Eye (tissue), 1 donor: ENCODE results near the gene SPATS1.
A peak's percentile ranks its signal among the peaks of the same experiment; 100 is the strongest.
"Not testable (repeated sequence)": the region's sequence is repeated elsewhere in the genome, so short reads cannot be mapped to it uniquely, and the experiment has no call there.

Experiments
- DNase-seq: peaks from one replicate; pipeline ENCODE4 v3.0.0-alpha.2; 2015

The SPATS1 gene

GRCh38 chr6:44346818-44347217 lies 4.4 kb downstream of the SPATS1 start:
- DNase-seq: not testable (repeated sequence)

DNA sequence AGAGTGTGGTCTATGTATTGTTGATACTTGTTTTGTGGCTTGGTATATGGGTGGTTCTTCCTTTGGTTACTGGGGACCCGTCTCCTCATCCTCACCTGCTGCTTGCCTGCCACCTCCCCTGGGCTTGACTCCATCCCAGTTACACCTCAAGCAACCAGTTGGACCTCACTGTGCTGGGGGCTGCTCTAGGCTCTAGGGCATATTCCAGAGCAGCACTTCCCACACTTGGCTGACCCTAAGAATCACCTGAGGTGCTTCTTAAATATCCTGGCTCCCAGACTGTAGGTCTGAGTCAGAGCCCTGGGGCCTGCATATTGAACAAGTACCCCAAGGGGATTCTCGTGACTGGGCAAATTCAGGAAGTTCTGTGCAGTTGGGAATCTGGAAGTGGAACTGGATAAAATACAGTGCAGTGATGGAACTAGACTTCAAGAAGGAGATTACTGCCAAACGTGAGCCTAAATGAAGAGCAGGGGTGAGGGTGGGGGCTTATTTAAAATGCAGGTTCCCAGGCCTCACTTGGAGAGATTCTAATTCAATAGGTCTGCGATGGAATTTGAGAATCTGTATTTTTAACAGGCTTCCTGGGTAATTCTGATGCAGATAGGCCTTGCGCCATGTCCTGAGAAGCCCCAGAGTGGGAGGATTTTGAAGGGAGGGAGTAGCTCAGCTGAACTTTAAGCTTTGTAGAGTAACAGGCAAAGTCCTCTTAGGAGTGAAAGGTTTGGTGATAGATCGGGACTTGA lies 7.6 kb downstream of the SPATS1 start:
- no peak for DNase-seq

GRCh38 chr6:44350650-44350994 lies 8.2 kb downstream of the SPATS1 start:
- DNase-seq: not testable (repeated sequence)

DNA sequence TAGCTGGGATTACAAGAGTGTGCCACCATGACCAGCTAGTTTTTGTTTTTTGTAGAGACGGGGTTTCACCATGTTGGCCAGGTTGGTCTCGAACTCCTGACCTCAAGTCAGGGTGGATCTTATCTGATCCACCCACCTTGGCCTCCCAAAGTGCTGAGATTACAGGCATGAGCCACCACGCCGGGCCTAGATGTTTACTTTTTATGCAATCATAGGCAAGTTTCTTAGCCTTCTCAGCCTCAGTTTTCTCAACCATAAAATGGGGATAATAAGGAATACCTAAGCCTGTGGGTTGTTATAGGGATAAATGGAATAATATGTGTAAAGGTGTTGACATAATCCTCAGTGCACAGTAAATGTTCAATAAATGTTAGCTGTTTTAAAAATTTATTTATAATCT lies 9.8 kb downstream of the SPATS1 start:
- DNase-seq: no peak

- DNase-seq: no peak
Observed at GRCh38 chr6:44353336-44353735, 10.9 kb downstream of the SPATS1 start.

- DNase-seq: no peak
Observed at GRCh38 chr6:44355640-44356039, 13.2 kb downstream of the SPATS1 start.

GRCh38 chr6:44356487-44356886 lies 14.0 kb downstream of the SPATS1 start:
- DNase-seq: no peak

GRCh38 chr6:44359973-44360372 lies 17.5 kb downstream of the SPATS1 start:
- DNase-seq: no peak

- DNase-seq: no peak
Observed at GRCh38 chr6:44361947-44362346, 19.5 kb downstream of the SPATS1 start.

GRCh38 chr6:44363377-44363926 lies 21.0 kb downstream of the SPATS1 start:
- DNase-seq: no peak

- DNase-seq: no peak
Observed at GRCh38 chr6:44366781-44367180, 24.3 kb downstream of the SPATS1 start.

DNA sequence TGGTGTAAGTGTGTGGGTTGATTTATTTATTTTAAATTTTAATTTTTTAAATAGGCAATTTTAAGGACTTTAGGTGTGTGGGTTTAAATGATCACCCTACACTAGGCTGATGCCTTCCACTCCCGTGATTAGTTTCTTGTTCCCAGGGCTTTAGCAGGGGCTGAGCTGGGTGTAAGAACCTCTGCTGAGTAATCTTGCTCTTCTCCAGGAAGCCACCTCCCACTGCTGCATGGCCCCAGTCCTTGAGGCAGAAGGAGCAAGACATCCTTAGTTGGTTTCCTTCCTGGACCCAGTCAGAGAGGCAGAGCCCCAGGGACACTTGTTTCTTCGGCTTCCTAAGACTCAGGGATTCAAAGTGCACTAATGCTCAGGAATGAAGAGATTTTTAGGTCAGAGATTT lies 25.2 kb downstream of the SPATS1 start:
- DNase-seq: no peak

DNA sequence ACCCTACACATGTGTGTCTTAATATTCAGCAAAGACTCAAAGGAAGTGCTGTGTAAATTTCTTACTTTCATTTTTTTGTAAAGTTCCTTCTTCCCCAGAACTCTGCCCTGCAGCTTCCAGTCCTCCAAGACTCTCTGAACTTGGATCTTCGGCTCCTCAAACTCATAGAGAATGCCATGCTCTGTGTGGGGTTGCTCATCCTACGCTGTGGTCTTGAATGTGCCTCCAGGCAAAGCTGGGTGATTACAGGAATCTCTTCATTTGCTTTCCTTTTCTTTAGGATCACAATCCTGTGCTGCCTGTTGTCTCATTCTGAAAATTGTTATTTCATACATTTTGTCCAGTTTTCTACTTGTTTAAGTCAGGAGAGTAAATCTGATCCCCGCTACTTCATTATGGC lies 30.6 kb downstream of the SPATS1 start:
- no peak for DNase-seq

- no peak for DNase-seq
Observed at GRCh38 chr6:44373787-44374186, 31.3 kb downstream of the SPATS1 start.

- no peak for DNase-seq
Observed at GRCh38 chr6:44375071-44375470, 32.6 kb downstream of the SPATS1 start.

GRCh38 chr6:44377484-44377883 lies 35.0 kb downstream of the SPATS1 start:
- no peak for DNase-seq

DNA sequence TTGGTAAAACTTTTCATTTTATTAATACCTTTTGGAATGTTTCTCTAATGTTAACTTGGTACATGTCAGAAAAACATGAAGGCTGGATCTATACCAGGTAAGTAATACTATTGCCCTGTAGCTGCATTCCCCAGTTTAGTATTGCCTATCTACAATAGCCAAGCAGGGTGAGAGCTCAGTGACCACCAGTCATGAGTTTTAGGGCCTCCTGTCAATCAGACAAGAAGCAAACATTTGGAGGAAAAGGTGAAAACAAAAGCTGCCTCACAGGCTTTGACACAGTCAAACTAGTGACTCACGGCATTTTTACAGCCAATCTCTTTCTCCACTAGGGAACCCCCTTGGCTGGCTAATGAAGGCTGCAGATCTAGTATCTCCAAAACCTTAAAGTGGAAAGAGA lies 35.5 kb downstream of the SPATS1 start:
- no peak for DNase-seq

GRCh38 chr6:44381739-44382138 lies 39.3 kb downstream of the SPATS1 start:
- no peak for DNase-seq

DNA sequence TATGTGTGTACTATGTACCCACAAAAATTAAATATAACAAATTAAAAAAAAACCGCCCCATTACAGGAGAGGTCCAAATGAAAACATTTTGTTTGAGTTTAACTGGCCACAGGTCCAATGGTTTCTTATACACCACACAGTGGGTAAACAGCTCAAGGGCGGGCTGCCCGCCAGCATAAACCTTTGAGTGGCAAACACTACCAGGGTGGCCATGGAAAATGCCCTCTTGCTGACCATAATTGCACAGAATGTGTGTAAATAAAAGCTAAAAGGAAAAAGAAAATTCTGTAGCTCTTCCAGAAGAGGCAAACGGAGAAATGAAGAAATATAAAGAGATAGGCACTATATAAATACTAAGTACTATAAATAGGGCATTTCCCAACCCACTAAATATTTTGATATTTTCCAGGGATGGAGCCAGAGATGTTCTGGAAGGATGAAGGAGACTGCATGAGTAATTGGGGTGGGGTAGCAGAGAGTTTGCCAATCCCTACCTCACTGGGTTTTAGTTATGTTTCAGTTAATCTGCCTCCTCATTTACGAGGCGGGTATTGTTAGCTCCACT lies 44.0 kb downstream of the SPATS1 start:
- DNase-seq: peak; percentile 11

GRCh38 chr6:44386929-44387345 lies 44.5 kb downstream of the SPATS1 start:
- no peak for DNase-seq

GRCh38 chr6:44387346-44388134 lies 45.1 kb downstream of the SPATS1 start, which contains the start of gene CDC5L:
CDC5L (plus strand) TSS chr6:44387706; CDS start chr6:44387824, 118 bp downstream.
- DNase-seq: peak; percentile 100

- DNase-seq: no peak
Observed at GRCh38 chr6:44388135-44388487, 45.7 kb downstream of the SPATS1 start.

DNA sequence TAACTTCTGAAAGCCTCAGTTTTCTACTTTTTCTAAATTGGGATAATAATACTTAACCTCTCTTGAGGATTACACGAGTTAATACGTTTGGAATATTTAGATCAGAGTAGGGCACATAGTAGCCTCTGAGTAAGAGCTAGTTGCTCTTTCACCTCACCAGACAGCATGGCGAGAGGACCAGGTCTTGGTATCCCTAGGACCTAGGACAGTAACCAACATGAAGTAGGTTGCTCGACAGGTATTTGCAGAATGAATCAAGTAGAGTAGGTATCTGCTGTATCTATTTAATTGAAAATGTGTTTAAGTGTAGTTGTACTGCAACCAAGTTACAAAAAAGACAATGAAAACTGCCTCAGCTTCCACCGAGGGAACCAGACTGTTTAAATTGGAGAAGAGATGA lies 46.4 kb downstream of the SPATS1 start:
- DNase-seq: no peak

- DNase-seq: peak; percentile 87
Observed at GRCh38 chr6:44390158-44390683, 47.8 kb downstream of the SPATS1 start.
